Measurements from ENCODE around the gene NTRK3.
A peak's percentile ranks its signal among the peaks of the same experiment; 100 is the strongest.

NTRK3 gene

DNA sequence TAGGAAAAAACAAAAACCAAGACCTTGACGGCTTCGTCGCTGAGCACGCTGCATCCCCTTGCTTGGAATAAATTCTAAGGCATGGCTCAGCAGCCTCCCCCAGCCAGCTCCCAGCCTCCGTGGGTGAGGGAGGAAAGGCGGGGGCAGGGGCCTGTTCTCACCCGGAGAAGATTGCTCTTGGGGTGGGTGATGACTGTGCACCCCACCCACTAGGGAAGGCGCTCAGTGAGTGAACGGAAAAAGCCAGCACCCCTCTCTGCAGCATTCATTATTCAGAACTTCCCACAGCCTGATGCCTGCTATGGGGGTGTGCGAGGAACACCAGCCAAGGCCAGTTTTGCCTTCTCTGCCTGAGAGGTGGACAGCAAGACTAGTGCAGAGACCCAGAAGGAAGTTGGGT is 19.3 kb upstream of the NTRK3 start:
- no peak for DNase-seq (ENCODE audit: low read depth)
- TF ChIP-seq, protein P1, sequence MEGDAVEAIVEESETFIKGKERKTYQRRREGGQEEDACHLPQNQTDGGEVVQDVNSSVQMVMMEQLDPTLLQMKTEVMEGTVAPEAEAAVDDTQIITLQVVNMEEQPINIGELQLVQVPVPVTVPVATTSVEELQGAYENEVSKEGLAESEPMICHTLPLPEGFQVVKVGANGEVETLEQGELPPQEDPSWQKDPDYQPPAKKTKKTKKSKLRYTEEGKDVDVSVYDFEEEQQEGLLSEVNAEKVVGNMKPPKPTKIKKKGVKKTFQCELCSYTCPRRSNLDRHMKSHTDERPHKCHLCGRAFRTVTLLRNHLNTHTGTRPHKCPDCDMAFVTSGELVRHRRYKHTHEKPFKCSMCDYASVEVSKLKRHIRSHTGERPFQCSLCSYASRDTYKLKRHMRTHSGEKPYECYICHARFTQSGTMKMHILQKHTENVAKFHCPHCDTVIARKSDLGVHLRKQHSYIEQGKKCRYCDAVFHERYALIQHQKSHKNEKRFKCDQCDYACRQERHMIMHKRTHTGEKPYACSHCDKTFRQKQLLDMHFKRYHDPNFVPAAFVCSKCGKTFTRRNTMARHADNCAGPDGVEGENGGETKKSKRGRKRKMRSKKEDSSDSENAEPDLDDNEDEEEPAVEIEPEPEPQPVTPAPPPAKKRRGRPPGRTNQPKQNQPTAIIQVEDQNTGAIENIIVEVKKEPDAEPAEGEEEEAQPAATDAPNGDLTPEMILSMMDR (conservative IDR thresholded peaks at IDR 0.05; ENCODE audit: control insufficient read depth, insufficient read depth, low read depth, low read length), result no peak
- no peak overlapping the region for H3K4me3 ChIP-seq (ENCODE audit: control insufficient read depth, low read depth, low read length)

DNA sequence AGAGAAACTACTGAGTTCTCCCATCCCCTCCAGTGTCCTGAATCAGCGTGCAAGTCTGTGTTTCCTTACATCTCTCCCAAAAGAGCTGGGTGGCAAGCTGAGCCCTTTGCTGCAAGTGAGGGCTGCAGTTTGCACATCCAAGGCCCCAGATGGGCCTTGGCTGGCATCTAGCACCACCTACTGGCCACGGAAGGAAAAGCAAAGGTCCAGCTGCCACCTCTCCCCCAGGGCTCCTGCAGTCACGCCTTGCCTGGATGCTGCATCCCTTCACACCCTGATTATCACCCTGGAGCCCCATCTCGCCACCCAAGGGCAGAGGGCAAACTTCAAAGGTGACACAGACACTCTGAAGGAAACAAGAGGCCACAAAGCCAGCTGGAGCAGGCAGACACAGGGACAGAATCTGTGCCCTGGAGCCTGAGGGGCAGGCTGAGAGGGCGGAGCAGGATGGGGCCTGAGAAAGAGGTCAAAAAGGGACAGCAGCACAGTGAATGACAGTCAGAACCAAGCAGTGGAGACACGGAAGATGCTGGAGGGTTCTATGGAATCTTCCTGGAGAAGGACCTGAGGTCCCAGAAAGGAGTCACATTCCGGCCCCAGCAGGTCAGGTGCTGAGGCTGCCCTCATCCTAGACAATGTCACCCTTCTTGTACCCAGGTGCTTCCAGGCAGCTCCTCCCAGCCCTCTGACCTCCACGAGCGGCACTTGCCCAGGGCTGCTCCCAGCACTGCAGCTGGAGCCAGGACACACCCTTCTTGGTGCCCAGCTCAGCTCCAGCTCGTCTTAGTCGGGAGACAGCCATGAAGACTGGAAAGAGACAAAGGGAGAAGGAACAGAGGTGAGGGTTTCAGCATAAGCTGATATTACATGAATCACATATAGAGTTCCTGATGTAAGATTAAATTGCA is 18.3 kb upstream of the NTRK3 start:
- no peak overlapping the region for H3K4me3 ChIP-seq (ENCODE audit: control insufficient read depth, low read depth, low read length)
- TF ChIP-seq, protein P1 (conservative IDR thresholded peaks at IDR 0.05; ENCODE audit: control insufficient read depth, insufficient read depth, low read depth, low read length), result peak; percentile 84
- DNase-seq (ENCODE audit: low read depth), result peak; percentile 45

DNA sequence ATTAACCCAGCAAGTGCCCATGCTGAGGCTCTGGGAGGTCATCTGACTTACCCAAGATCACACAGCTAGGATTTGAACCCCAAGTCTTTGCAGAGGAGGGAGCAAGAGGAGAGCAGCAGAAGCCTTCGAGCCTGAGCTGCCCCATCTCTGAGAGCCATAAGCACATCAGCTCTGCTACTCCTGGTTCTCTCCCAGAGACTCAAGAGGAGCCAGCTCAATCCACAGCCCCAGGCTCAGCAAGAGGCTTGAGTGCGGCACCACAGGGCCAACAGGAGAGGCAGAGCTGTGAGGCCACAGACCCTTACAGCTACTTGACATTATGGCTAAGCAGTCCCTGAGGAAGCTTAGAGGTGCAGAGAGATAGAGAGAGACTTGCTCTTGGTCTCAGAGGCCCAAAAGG is 15.9 kb upstream of the NTRK3 start:
- TF ChIP-seq, protein P1 (conservative IDR thresholded peaks at IDR 0.05; ENCODE audit: control insufficient read depth, insufficient read depth, low read depth, low read length), result no peak
- DNase-seq (ENCODE audit: low read depth), result no peak
- H3K4me3 ChIP-seq (ENCODE audit: control insufficient read depth, low read depth, low read length), result no peak overlapping the region

DNA sequence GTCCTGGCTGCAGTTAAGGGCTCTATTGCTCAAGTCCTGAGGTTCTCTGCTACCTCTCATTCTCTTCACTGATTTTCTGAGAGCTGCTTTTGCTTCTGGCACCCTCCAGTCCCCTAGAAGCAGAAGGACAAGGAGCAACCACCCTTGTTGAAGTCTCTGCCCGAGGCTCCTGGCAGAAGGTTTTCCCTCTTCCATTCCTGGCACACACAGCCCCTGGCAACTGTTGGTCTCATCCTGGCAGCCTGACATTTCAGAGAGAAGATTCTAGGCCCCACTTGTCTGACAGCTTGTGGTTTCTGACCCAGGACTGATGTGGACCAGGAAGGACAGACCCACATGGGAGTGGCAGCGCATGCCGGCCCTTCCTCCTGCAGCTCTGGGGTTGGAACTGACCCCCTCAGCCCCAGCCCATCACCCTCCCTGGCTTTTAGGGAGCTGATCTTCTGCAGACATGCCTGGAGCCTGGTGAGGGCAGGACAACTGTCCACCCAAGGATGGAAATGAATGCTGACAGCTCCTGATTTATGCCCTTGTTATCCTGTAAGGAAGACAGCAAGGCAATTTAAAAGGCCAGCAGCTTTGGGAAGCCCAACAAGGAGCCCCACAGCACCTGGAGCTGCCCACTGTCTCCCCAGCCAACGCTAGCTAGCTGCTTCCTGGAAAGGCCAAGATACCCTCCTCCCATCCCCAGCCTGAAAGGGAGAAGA is 13.0 kb upstream of the NTRK3 start:
- TF ChIP-seq, protein P1 (conservative IDR thresholded peaks at IDR 0.05; ENCODE audit: control insufficient read depth, insufficient read depth, low read depth, low read length), result no peak
- no peak for DNase-seq (ENCODE audit: low read depth)
- no peak overlapping the region for H3K4me3 ChIP-seq (ENCODE audit: control insufficient read depth, low read depth, low read length)

DNA sequence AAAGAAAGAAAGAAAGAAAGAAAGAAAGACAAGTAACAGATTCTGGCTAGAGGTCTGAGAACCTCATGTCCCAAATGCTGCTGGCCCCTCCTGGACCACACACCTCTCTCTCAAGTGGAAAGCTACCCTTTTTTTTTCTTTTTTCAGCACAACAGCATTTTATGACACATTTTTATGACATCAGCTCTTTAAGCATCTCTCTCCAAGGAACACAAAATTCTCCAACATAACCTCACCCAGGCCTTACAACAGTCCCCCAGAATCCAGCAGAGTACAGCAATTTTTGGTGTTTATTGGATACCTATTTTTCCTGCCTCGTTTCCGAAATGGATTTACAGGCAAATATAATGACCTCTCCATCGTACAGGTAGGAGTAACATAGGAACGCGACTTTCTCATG is 11.2 kb upstream of the NTRK3 start:
- no peak for DNase-seq (ENCODE audit: low read depth)
- H3K4me3 ChIP-seq (ENCODE audit: control insufficient read depth, low read depth, low read length), result no peak overlapping the region
- TF ChIP-seq, protein P1 (conservative IDR thresholded peaks at IDR 0.05; ENCODE audit: control insufficient read depth, insufficient read depth, low read depth, low read length), result no peak

DNA sequence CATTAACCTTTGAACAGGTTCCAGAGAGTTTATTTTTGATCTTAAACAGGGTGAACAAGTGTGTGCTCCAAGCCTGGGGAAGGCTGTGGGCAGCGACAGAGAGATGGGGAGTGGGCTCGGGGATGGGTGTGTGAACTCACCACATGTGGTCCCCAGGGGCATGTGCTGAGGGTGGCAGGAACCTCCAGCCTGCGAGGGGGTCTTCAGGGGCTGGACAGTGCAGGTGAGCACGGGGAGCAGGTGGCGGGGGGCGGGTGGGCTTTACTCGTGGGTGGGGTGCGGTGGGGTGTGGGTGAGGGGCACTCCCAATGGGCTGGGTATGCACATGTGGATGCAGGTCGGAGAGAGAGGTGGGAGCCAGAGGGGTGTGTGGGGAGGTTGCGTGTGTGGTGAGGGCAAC is 9.6 kb upstream of the NTRK3 start:
- H3K4me3 ChIP-seq (ENCODE audit: control insufficient read depth, low read depth, low read length), result no peak overlapping the region
- DNase-seq (ENCODE audit: low read depth), result no peak
- TF ChIP-seq, protein P1 (conservative IDR thresholded peaks at IDR 0.05; ENCODE audit: control insufficient read depth, insufficient read depth, low read depth, low read length), result no peak

Data from fibroblast of mammary gland (primary cell).